Esophagus muscularis mucosa (tissue), 4 donors: ENCODE measurements around the gene NNT. TPM values are rescaled to one million over a fixed set of nuclear protein-coding genes. Genes with fewer than 3 reads are reported as not detected.
"Not testable (repeated sequence)": the region's sequence is repeated elsewhere in the genome, so short reads cannot be mapped to it uniquely, and the experiment has no call there.

Source experiments
- DNase-seq: peaks from one replicate; pipeline ENCODE4 v3.0.0-alpha.2; 2017; ENCODE audit errors: extremely low spot score
- H3K27ac ChIP-seq, 4 donors: fragments of 200-600 bp; sonication (generic); replicated peaks in 1 of 4; 1 replicate in 3 of 4; 2 replicates in 1 of 4; pipeline ENCODE4 v1.5.1; 2016 to 2019; ENCODE audit warnings: mild to moderate bottlenecking in 1 of 4
- H3K27me3 ChIP-seq, 4 donors: fragments of 200-600 bp; sonication (generic); one replicate each; pipeline versions ENCODE4 v1.5.1 to v1.6.0; 2016 to 2019
- H3K36me3 ChIP-seq, 4 donors: fragments of 200-600 bp; sonication (generic); one replicate each; pipeline ENCODE4 v1.5.1; 2016 to 2019
- H3K4me1 ChIP-seq, 4 donors: fragments of 200-600 bp; sonication (generic); one replicate each; pipeline ENCODE4 v1.5.1; 2016 to 2019
- H3K4me3 ChIP-seq, 4 donors: fragments of 200-600 bp; sonication (generic); 1 replicate in 2 of 4; 2 replicates in 2 of 4; pipeline ENCODE4 v1.5.1; 2016 to 2019; ENCODE audit warnings: mild to moderate bottlenecking in 4 of 4, moderate library complexity in 1 of 4
- H3K9me3 ChIP-seq, 4 donors: fragments of 200-600 bp; sonication (generic); 1 replicate in 3 of 4; 2 replicates in 1 of 4; pipeline ENCODE4 v1.5.1; 2016 to 2019
- EP300 ChIP-seq: sonication (generic); formaldehyde crosslinking; IDR thresholded peaks from one replicate; pipeline ENCODE4 v1.6.1; 2017; ENCODE audit warnings: antibody characterized with exemption
- POLR2A ChIP-seq: fragments of 450-650 bp; IDR thresholded peaks from one replicate; pipeline ENCODE4 v1.6.1; 2017; ENCODE audit warnings: antibody characterized with exemption, moderate library complexity, mild to moderate bottlenecking, low read depth
- POLR2AphosphoS5 ChIP-seq, 2 donors: sonication (generic); formaldehyde crosslinking; IDR thresholded peaks; one replicate each; pipeline ENCODE4 v1.6.1; 2017; ENCODE audit warnings: antibody characterized with exemption in 2 of 2
- WGBS: methylation state at CpG from one replicate; pipeline ENCODE4 v1.1.5; 2018; 5-methylcytosine and 5-hydroxymethylcytosine counted together
- intact Hi-C: fragments of 100-400 bp; cut with DNase I; formaldehyde crosslinking; loops from one replicate; pipeline ENCODE4 v1.15.1; 2023
- total RNA-seq, 4 donors: library from RNA; depleted of rRNA; stranded (reverse); fragments of >200 nt; gene quantifications; one replicate each; pipeline versions ENCODE4 v1.1.0 to v1.2.1, GENCODE V29; 2016
- TF ChIP-seq, protein P1 (sequence below), 3 experiments: fragments of 200-600 bp in 2 of 3; fragments of 450-650 bp in 1 of 3; sonication (generic) in 2 of 3; IDR thresholded peaks; one replicate each; pipeline ENCODE4 v1.5.1; 2017 to 2019; ENCODE audit warnings: antibody characterized with exemption in 3 of 3, mild to moderate bottlenecking in 2 of 3, moderate library complexity in 1 of 3

Gene NNT
- total RNA-seq, 4 donors from 2014 or later, result 49.0 to 90.1 (median 70.3) TPM

- H3K4me1 ChIP-seq, result peaks cover 0 to 3% (median 0%) of the 10 kb centered on the region in 4 donors
- intact Hi-C loops, result no loop called here
- H3K9me3 ChIP-seq, result no peaks in the 10 kb centered on the region
- peaks cover 0 to 10% (median 0%) of the 10 kb centered on the region in 4 donors for H3K36me3 ChIP-seq
- DNase-seq, result no peak
- no peak overlapping the region for H3K27ac ChIP-seq
- no peak overlapping the region for H3K4me3 ChIP-seq
- H3K27me3 ChIP-seq, result no peaks in the 10 kb centered on the region
- WGBS, result 79% methylated on average over 1 of the region's 1 CpG
- TF ChIP-seq, protein P1, sequence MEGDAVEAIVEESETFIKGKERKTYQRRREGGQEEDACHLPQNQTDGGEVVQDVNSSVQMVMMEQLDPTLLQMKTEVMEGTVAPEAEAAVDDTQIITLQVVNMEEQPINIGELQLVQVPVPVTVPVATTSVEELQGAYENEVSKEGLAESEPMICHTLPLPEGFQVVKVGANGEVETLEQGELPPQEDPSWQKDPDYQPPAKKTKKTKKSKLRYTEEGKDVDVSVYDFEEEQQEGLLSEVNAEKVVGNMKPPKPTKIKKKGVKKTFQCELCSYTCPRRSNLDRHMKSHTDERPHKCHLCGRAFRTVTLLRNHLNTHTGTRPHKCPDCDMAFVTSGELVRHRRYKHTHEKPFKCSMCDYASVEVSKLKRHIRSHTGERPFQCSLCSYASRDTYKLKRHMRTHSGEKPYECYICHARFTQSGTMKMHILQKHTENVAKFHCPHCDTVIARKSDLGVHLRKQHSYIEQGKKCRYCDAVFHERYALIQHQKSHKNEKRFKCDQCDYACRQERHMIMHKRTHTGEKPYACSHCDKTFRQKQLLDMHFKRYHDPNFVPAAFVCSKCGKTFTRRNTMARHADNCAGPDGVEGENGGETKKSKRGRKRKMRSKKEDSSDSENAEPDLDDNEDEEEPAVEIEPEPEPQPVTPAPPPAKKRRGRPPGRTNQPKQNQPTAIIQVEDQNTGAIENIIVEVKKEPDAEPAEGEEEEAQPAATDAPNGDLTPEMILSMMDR (IDR thresholded peaks at IDR 0.05), result no peak
Measured at GRCh38 chr5:43589310-43589709, 13.7 kb upstream of the NNT start.

DNA sequence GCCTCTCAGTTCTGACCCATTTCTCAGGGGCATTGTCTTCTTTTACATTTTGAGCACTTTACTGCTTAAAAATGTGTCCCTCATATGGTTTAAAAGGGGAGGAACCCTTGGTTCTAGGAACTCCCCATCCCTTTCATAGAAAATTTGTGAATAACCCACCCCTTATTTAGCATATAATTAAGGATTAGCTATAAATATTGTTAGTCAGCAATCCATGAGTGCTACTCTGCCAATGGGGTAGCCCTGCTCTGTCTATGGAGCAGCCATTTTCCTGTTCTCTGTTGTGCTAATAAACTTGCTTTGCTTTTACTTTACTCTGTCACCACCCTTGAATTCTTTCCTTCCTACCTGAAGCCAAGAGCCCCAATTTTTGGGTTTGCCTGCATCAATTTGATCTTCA lies 12.3 kb upstream of the NNT start:
- no peak for DNase-seq
- intact Hi-C loops, result no loop called here
- no peak overlapping the region for H3K27ac ChIP-seq
- H3K4me1 ChIP-seq, result peaks cover 0 to 3% (median 0%) of the 10 kb centered on the region in 4 donors
- peaks cover 0 to 10% (median 0%) of the 10 kb centered on the region in 4 donors for H3K36me3 ChIP-seq
- no peaks in the 10 kb centered on the region for H3K27me3 ChIP-seq
- H3K9me3 ChIP-seq, result no peaks in the 10 kb centered on the region
- TF ChIP-seq, protein P1 (IDR thresholded peaks at IDR 0.05), result no peak
- TF ChIP-seq POLR2AphosphoS5 (IDR thresholded peaks at IDR 0.05), result no peak
- no peak for TF ChIP-seq EP300
- no peak for TF ChIP-seq POLR2A
- H3K4me3 ChIP-seq, result no peak overlapping the region

DNA sequence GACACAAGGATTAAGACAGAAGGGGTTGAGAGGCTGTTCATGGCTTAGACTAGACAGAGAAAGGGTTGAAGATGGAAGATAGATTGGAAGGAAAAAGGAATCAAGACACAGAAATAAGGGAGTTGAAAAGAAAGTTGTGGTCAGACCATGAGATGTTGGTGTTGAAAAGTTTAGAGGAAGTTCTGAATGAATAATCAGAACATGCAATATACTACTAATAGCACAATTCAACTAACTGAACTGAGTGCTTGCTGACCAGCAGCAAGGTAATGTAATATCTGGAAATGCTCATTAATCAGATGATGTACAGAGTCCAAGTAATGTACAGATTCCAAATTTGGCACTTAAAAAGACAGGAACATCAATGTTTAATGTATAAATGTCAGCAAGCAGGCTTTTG lies 10.6 kb upstream of the NNT start:
- peaks cover 0 to 3% (median 0%) of the 10 kb centered on the region in 4 donors for H3K4me1 ChIP-seq
- TF ChIP-seq, protein P1 (IDR thresholded peaks at IDR 0.05), result no peak
- TF ChIP-seq POLR2A (no peak), EP300 (no peak), POLR2AphosphoS5 (IDR thresholded peaks at IDR 0.05) (no peak)

DNA sequence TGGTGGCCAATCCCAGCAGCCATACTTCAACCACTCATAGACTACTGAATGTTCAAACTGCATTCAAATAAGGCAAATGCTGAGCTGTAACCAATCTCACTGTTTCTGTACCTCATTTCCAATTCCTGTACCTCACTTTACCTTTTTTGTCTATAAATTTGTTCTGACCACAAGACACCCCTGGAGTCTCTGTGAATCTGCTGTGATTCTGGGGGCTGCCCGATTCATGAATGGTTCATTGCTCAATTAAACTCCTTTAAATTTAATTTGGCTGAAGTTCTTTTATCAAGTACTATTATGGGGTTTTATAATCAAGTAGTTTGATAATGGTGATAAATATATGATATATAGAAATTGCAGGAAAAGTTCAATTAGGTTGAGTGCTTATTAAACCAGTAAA lies 4.1 kb upstream of the NNT start:
- H3K9me3 ChIP-seq, H3K27me3 ChIP-seq, H3K27ac ChIP-seq, H3K36me3 ChIP-seq, DNase-seq, intact Hi-C loops, H3K4me3 ChIP-seq: not testable (repeated sequence)
- 100% methylated on average over 1 of the region's 1 CpG for WGBS
- peaks cover 11 to 25% (median 20%) of the 10 kb centered on the region in 4 donors for H3K4me1 ChIP-seq

More for the DNA sequence above, 10.6 kb upstream of the NNT start:
- no peak overlapping the region for H3K4me3 ChIP-seq
- intact Hi-C loops, result no loop called here
- no peaks in the 10 kb centered on the region for H3K27me3 ChIP-seq
- H3K36me3 ChIP-seq, result peaks cover 0 to 10% (median 0%) of the 10 kb centered on the region in 4 donors
- no peaks in the 10 kb centered on the region for H3K9me3 ChIP-seq
- H3K27ac ChIP-seq, result no peak overlapping the region
- DNase-seq, result no peak

GRCh38 chr5:43601454-43602260 lies 1.3 kb upstream of the NNT start:
- TF ChIP-seq EP300 (no peak), POLR2A (no peak), POLR2AphosphoS5 (IDR thresholded peaks at IDR 0.05) (no peak)
- TF ChIP-seq, protein P1 (IDR thresholded peaks at IDR 0.05), result no peak
- Histone ChIP-seq H3K4me1 (peaks cover 17 to 36% (median 30%) of the 10 kb centered on the region in 4 donors), H3K27ac (peak overlapping the region; percentile 87 to 92 (median 90)), H3K36me3 (no peaks in the 10 kb centered on the region), H3K9me3 (no peaks in the 10 kb centered on the region), H3K27me3 (no peaks in the 10 kb centered on the region), H3K4me3 (peak overlapping the region; percentile 73 to 92 (median 80))
- WGBS, result 57% methylated on average over 8 of the region's 8 CpGs
- intact Hi-C loops, result no loop called here
- no peak for DNase-seq
